Smooth muscle cell (in vitro differentiated cells): ENCODE data around the gene SCFD1. TPM values are rescaled to one million over a fixed set of nuclear protein-coding genes. Genes with fewer than 3 reads are reported as not detected.

Experiments
- DNase-seq: peaks from one replicate; lab custom pipeline; 2025; ENCODE audit not compliant: unreplicated experiment; lab: John Stamatoyannopoulos, UW
- H2AFZ ChIP-seq: fragments of 200-600 bp; sonication (generic); 2 replicates; pipeline ENCODE4 v1.6.0; 2016; ENCODE audit warnings: antibody characterized with exemption, low read depth, mild to moderate bottlenecking
- H3F3A ChIP-seq: fragments of 200-600 bp; sonication (generic); 2 replicates; pipeline ENCODE4 v1.6.0; 2017; ENCODE audit warnings: antibody characterized with exemption, low read depth
- H3K27ac ChIP-seq: fragments of 200-600 bp; sonication (generic); 2 replicates; pipeline ENCODE4 v1.5.1; 2016; ENCODE audit warnings: low read depth, mild to moderate bottlenecking
- H3K27me3 ChIP-seq: fragments of 200-600 bp; sonication (generic); 2 replicates; pipeline ENCODE4 v1.6.1; 2016; ENCODE audit warnings: low read depth, mild to moderate bottlenecking
- H3K36me3 ChIP-seq: fragments of 200-600 bp; sonication (generic); 2 replicates; pipeline ENCODE4 v1.5.1; 2016; ENCODE audit warnings: low read depth
- H3K4me1 ChIP-seq: fragments of 200-600 bp; sonication (generic); 2 replicates; pipeline ENCODE4 v1.5.1; 2016; ENCODE audit warnings: low read depth
- H3K4me2 ChIP-seq: fragments of 200-600 bp; sonication (generic); 2 replicates; pipeline ENCODE4 v1.6.0; 2016; ENCODE audit warnings: mild to moderate bottlenecking
- H3K4me3 ChIP-seq: fragments of 200-600 bp; sonication (generic); 2 replicates; pipeline ENCODE4 v1.5.1; 2016; ENCODE audit warnings: mild to moderate bottlenecking
- H3K79me2 ChIP-seq: fragments of 200-600 bp; sonication (generic); 2 replicates; pipeline ENCODE4 v1.6.0; 2016; ENCODE audit warnings: low read depth, mild to moderate bottlenecking
- H3K9ac ChIP-seq: fragments of 200-600 bp; sonication (generic); 2 replicates; pipeline ENCODE4 v1.6.0; 2016; ENCODE audit warnings: low read depth
- H3K9me3 ChIP-seq: fragments of 200-600 bp; sonication (generic); replicated peaks from 2 replicates; pipeline ENCODE4 v1.5.1; 2016; ENCODE audit warnings: low read depth
- H4K20me1 ChIP-seq: fragments of 200-600 bp; sonication (generic); 2 replicates; pipeline ENCODE4 v1.6.0; 2016; ENCODE audit warnings: low read depth
- WGBS: methylation state at CpG from one replicate; pipeline ENCODE4 v1.1.7; 2016; ENCODE audit warnings: low lambda C conversion rate; 5-methylcytosine and 5-hydroxymethylcytosine counted together
- polyA plus RNA-seq: library from polyadenylated mRNA; unstranded; fragments of >200 nt; fragmentation: Nextera tagmentation; extraction: Ambion mirVana; gene quantifications from 2 replicates; pipeline ENCODE4 v1.2.1, GENCODE V29; 2016
- total RNA-seq: library from RNA; depleted of rRNA; stranded (reverse); fragments of >200 nt; gene quantifications from 2 replicates; pipeline ENCODE4 v1.2.3, GENCODE V29; 2014
- TF ChIP-seq, protein P1 (sequence below): fragments of 200-600 bp; sonication (generic); IDR thresholded peaks from 2 replicates; pipeline ENCODE4 v1.5.1; 2017; ENCODE audit warnings: borderline replicate concordance, mild to moderate bottlenecking, antibody characterized with exemption; ENCODE audit not compliant: insufficient read depth, poor library complexity, severe bottlenecking

SCFD1 gene
- total and polyA plus RNA-seq, 2 experiments from 2014 or later: 88.3 to 102 TPM

GRCh38 chr14:30582376-30582775 is 39.7 kb upstream of the SCFD1 start:
- TF ChIP-seq, protein P1, sequence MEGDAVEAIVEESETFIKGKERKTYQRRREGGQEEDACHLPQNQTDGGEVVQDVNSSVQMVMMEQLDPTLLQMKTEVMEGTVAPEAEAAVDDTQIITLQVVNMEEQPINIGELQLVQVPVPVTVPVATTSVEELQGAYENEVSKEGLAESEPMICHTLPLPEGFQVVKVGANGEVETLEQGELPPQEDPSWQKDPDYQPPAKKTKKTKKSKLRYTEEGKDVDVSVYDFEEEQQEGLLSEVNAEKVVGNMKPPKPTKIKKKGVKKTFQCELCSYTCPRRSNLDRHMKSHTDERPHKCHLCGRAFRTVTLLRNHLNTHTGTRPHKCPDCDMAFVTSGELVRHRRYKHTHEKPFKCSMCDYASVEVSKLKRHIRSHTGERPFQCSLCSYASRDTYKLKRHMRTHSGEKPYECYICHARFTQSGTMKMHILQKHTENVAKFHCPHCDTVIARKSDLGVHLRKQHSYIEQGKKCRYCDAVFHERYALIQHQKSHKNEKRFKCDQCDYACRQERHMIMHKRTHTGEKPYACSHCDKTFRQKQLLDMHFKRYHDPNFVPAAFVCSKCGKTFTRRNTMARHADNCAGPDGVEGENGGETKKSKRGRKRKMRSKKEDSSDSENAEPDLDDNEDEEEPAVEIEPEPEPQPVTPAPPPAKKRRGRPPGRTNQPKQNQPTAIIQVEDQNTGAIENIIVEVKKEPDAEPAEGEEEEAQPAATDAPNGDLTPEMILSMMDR: no peak
- no peaks in the 10 kb centered on the region for H3F3A ChIP-seq
- peaks cover 6% of the 10 kb centered on the region for H3K36me3 ChIP-seq
- H3K4me3 ChIP-seq: no peak overlapping the region
- DNase-seq: no peak
- H2AFZ ChIP-seq: no peak overlapping the region
- peaks cover 58% of the 10 kb centered on the region for H4K20me1 ChIP-seq
- H3K4me2 ChIP-seq: no peak overlapping the region
- H3K27me3 ChIP-seq: no peaks in the 10 kb centered on the region
- WGBS: 100% methylated on average over 1 of the region's 1 CpG
- H3K79me2 ChIP-seq: peaks cover 91% of the 10 kb centered on the region
- no peak overlapping the region for H3K27ac ChIP-seq
- H3K4me1 ChIP-seq: no peaks in the 10 kb centered on the region
- no peak overlapping the region for H3K9ac ChIP-seq
- no peaks in the 10 kb centered on the region for H3K9me3 ChIP-seq

DNA sequence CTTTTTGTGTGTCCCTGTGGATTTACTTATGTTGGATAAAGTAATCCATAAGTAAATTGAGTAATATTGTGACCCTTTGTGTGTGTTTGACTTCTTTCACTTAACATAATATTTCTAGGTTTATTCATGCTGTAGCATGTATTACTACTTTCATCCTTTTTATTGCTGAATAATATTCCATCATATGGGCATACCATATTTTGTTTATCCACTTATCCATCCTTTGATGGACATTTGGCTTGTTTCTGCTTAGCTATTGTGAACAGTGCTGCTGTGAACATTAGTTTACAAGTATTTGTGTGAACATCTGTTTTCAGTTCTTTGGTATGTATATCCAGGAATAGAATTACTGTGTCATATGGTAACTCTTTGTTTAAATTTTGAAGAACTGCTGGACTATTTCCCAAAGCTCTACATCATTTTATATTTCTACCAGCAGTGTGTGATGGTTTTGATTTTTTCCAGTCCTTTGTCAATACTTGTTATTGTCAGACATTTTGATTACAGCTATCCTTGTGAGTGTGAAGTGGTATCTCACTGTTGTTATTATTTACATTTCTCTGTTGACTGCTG is 38.0 kb upstream of the SCFD1 start:
- no peaks in the 10 kb centered on the region for H3K9me3 ChIP-seq
- no peak overlapping the region for H2AFZ ChIP-seq
- no peaks in the 10 kb centered on the region for H3F3A ChIP-seq
- H3K79me2 ChIP-seq: peaks cover 73% of the 10 kb centered on the region
- H4K20me1 ChIP-seq: peaks cover 47% of the 10 kb centered on the region
- no peak overlapping the region for H3K27ac ChIP-seq
- no peak overlapping the region for H3K9ac ChIP-seq
- TF ChIP-seq, protein P1: no peak
- no peak overlapping the region for H3K4me3 ChIP-seq
- no peak overlapping the region for H3K4me2 ChIP-seq
- H3K27me3 ChIP-seq: no peaks in the 10 kb centered on the region
- H3K4me1 ChIP-seq: no peaks in the 10 kb centered on the region
- peaks cover 6% of the 10 kb centered on the region for H3K36me3 ChIP-seq
- DNase-seq: no peak

GRCh38 chr14:30585204-30585603 is 36.9 kb upstream of the SCFD1 start:
- Histone ChIP-seq H3K4me2 (no peak overlapping the region), H3K9ac (no peak overlapping the region), H4K20me1 (peaks cover 37% of the 10 kb centered on the region), H3K36me3 (peaks cover 6% of the 10 kb centered on the region), H3F3A (no peaks in the 10 kb centered on the region), H3K27me3 (no peaks in the 10 kb centered on the region), H3K4me3 (no peak overlapping the region), H3K4me1 (no peaks in the 10 kb centered on the region), H3K9me3 (no peaks in the 10 kb centered on the region), H3K79me2 (peaks cover 63% of the 10 kb centered on the region), H3K27ac (no peak overlapping the region), H2AFZ (no peak overlapping the region)
- DNase-seq: no peak
- TF ChIP-seq, protein P1: no peak

GRCh38 chr14:30587141-30587540 is 35.0 kb upstream of the SCFD1 start:
- Histone ChIP-seq H4K20me1 (peaks cover 21% of the 10 kb centered on the region), H3K4me2 (no peak overlapping the region)
- TF ChIP-seq, protein P1: no peak

More at GRCh38 chr14:30587141-30587540, 35.0 kb upstream of the SCFD1 start:
- peaks cover 3% of the 10 kb centered on the region for H3K36me3 ChIP-seq
- H3K27ac ChIP-seq: no peak overlapping the region
- no peak for DNase-seq
- H3K4me3 ChIP-seq: no peak overlapping the region
- H3F3A ChIP-seq: no peaks in the 10 kb centered on the region
- no peaks in the 10 kb centered on the region for H3K27me3 ChIP-seq
- no peaks in the 10 kb centered on the region for H3K4me1 ChIP-seq
- 96% methylated on average over 3 of the region's 3 CpGs for WGBS
- H3K9ac ChIP-seq: no peak overlapping the region
- no peaks in the 10 kb centered on the region for H3K9me3 ChIP-seq
- no peak overlapping the region for H2AFZ ChIP-seq
- H3K79me2 ChIP-seq: peaks cover 43% of the 10 kb centered on the region
